Thyroid gland (tissue), 4 donors: ENCODE data around the gene IFIT3.

Source experiments
- POLR2A ChIP-seq, 2 donors: fragments of 450-650 bp; IDR thresholded peaks; one replicate each; pipeline ENCODE4 v1.6.1; 2017; ENCODE audit warnings: antibody characterized with exemption in 2 of 2, mild to moderate bottlenecking in 2 of 2, moderate library complexity in 1 of 2
- TF ChIP-seq, protein P1 (sequence below), 6 experiments: fragments of 200-600 bp in 3 of 6; fragments of 450-650 bp in 3 of 6; sonication (generic) in 3 of 6; IDR thresholded peaks; one replicate each; pipeline ENCODE4 v1.5.1; 2016 to 2019; ENCODE audit warnings: antibody characterized with exemption in 6 of 6, mild to moderate bottlenecking in 2 of 6, inconsistent platforms in 1 of 6, moderate library complexity in 1 of 6

DNA sequence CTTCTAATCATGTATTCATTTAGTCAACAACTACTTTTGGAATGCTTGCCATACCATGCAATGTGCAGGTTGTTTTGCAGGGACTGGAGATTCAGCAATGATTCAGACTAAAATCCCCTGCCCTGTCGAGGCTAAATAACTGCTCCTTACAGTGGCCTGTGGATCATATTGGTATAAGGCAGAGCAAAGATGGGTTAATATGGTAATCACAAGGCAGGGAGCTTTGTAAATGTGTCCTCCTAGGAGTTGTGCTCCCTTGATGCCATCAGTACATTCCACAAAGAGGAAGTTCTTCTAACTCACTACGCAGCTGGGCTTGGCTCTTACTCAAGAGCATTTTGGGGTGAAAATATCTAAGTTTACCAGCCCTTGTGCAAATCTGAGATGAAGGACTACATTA, 26.6 kb upstream of the IFIT3 start:
- TF ChIP-seq, protein P1, sequence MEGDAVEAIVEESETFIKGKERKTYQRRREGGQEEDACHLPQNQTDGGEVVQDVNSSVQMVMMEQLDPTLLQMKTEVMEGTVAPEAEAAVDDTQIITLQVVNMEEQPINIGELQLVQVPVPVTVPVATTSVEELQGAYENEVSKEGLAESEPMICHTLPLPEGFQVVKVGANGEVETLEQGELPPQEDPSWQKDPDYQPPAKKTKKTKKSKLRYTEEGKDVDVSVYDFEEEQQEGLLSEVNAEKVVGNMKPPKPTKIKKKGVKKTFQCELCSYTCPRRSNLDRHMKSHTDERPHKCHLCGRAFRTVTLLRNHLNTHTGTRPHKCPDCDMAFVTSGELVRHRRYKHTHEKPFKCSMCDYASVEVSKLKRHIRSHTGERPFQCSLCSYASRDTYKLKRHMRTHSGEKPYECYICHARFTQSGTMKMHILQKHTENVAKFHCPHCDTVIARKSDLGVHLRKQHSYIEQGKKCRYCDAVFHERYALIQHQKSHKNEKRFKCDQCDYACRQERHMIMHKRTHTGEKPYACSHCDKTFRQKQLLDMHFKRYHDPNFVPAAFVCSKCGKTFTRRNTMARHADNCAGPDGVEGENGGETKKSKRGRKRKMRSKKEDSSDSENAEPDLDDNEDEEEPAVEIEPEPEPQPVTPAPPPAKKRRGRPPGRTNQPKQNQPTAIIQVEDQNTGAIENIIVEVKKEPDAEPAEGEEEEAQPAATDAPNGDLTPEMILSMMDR (IDR thresholded peaks at IDR 0.05): no peak
- TF ChIP-seq POLR2A (IDR thresholded peaks at IDR 0.05): no peak
